CD4-positive, alpha-beta T cell (primary cell): ENCODE data around the gene SLC2A1. TPM values are rescaled to one million over a fixed set of nuclear protein-coding genes. Genes with fewer than 3 reads are reported as not detected.

Source experiments
- ATAC-seq: fragments of 200-7000 bp; cut with Tn5 transposase; one replicate; pipeline ENCODE4 v1.10.0; 2022; ENCODE audit warnings: mild to moderate bottlenecking; ENCODE audit not compliant: poor library complexity
- CTCF ChIA-PET: fragments of 350-600 bp; sonication (Branson Sonifier 250); formaldehyde crosslinking; loops from one replicate; lab custom pipeline; 2021; ENCODE audit warnings: antibody characterized with exemption, inconsistent platforms; lab: Charles Lee
- POLR2A ChIA-PET: fragments of 350-600 bp; sonication (Branson Sonifier 250); formaldehyde crosslinking; loops from one replicate; lab custom pipeline; 2021; ENCODE audit warnings: antibody characterized with exemption, inconsistent platforms; lab: Charles Lee
- DNase-seq, 14 experiments: peaks; one replicate each; pipeline ENCODE4 v3.0.0-alpha.2; 2013 to 2020; ENCODE audit warnings: mixed read lengths in 2 of 14
- H3K27ac ChIP-seq, 2 donors: one replicate each; pipeline versions ENCODE4 v1.5.1 to v1.7.0; 2013; ENCODE audit warnings: low read length in 2 of 2, low read depth in 1 of 2, mild to moderate bottlenecking in 1 of 2
- H3K27me3 ChIP-seq, 2 experiments: 1 replicate in 1 of 2; 2 replicates in 1 of 2; pipeline versions ENCODE4 v1.6.1 to v1.7.0; 2013; ENCODE audit warnings: low read length in 2 of 2, control low read depth in 1 of 2, mild to moderate bottlenecking in 1 of 2, moderate library complexity in 1 of 2; ENCODE audit not compliant: insufficient read depth in 2 of 2, control insufficient read depth in 1 of 2
- H3K36me3 ChIP-seq: one replicate; pipeline ENCODE4 v1.6.1; 2013; ENCODE audit warnings: low read length, control low read depth; ENCODE audit not compliant: insufficient read depth
- H3K4me1 ChIP-seq: one replicate; pipeline ENCODE4 v1.6.1; 2013; ENCODE audit warnings: low read length, control low read depth; ENCODE audit not compliant: insufficient read depth
- H3K4me3 ChIP-seq: one replicate; pipeline ENCODE4 v1.5.1; 2013; ENCODE audit warnings: mild to moderate bottlenecking, low read length, moderate library complexity
- H3K9me3 ChIP-seq, 2 experiments: 1 replicate in 1 of 2; 2 replicates in 1 of 2; pipeline versions ENCODE4 v1.6.1 to v1.7.0; 2013; ENCODE audit warnings: low read length in 2 of 2, mild to moderate bottlenecking in 2 of 2, control low read depth in 1 of 2, moderate library complexity in 1 of 2; ENCODE audit not compliant: control insufficient read depth in 1 of 2, insufficient read depth in 1 of 2
- H3K27ac Mint-ChIP-seq: one replicate; pipeline ENCODE4 v1.8.0; 2020; ENCODE audit warnings: mixed read lengths
- H3K27me3 Mint-ChIP-seq: one replicate; pipeline ENCODE4 v1.8.0; 2021; ENCODE audit warnings: mixed read lengths
- H3K36me3 Mint-ChIP-seq: one replicate; pipeline ENCODE4 v1.8.0; 2021; ENCODE audit warnings: low read depth, mixed read lengths
- H3K4me1 Mint-ChIP-seq: one replicate; pipeline ENCODE4 v1.8.0; 2021; ENCODE audit warnings: low read depth, mixed read lengths
- H3K4me3 Mint-ChIP-seq: one replicate; pipeline ENCODE4 v1.8.0; 2020; ENCODE audit warnings: mild to moderate bottlenecking, mixed read lengths
- H3K9me3 Mint-ChIP-seq: one replicate; pipeline ENCODE4 v1.8.0; 2020; ENCODE audit warnings: mixed read lengths
- CTCF ChIP-seq: fragments of 200-600 bp; IDR thresholded peaks from one replicate; pipeline ENCODE4 v1.8.0; 2022; ENCODE audit warnings: antibody characterized with exemption, mild to moderate bottlenecking
- intact Hi-C, 2 experiments: fragments of 100-400 bp; cut with DNase I in 1 of 2; cut with micrococcal nuclease in 1 of 2; formaldehyde crosslinking; loops; one replicate each; pipeline versions ENCODE4 v1.15.1 to v1.9.0; 2023 to 2025; cut with DNase I, micrococcal nuclease
- total RNA-seq, 174 experiments: library from RNA in 2 of 174; stranded (reverse) in 2 of 174; gene quantifications; one replicate each; pipeline ENCODE4 v1.2.3 and lab custom pipeline; 2021 to 2026

The SLC2A1 gene
- total RNA-seq, 2 experiments from 2014 or later = 78.6 to 80.9 TPM

DNA sequence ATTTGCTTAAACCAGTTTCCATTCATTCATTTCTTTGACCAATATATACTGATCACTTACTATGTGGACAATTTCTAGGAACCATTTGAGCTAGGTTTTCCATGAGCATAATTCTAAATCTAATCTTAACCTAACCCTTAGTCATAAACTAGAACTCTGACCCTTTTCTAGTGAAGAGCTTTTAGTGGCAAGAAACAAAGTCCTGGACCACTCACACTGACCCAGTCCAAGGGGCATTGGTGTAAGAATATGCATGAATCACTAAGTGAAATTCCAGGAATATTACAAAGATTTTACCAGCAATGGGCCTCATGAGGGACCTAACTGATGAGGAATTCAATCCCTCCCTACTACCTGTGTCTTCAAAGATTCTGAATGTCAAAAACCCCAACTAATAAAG is 40.6 kb upstream of the SLC2A1 start:
- intact Hi-C loops = no loop called here
- Mint-ChIP-seq H3K27ac (no peak overlapping the region), H3K27me3 (no peaks in the 10 kb centered on the region), H3K9me3 (no peaks in the 10 kb centered on the region), H3K36me3 (no peaks in the 10 kb centered on the region), H3K4me3 (no peak overlapping the region), H3K4me1 (no peaks in the 10 kb centered on the region)
- no peaks in the 10 kb centered on the region for H3K9me3 ChIP-seq
- POLR2A ChIA-PET = no interaction called here
- DNase-seq (no peak), ATAC-seq (no peak)
- H3K4me3 ChIP-seq = no peak overlapping the region
- no peaks in the 10 kb centered on the region for H3K27me3 ChIP-seq
- CTCF ChIA-PET = no interaction called here
- H3K27ac ChIP-seq = no peak overlapping the region
- no peaks in the 10 kb centered on the region for H3K4me1 ChIP-seq
- H3K36me3 ChIP-seq = no peaks in the 10 kb centered on the region
- no peak for TF ChIP-seq CTCF

DNA sequence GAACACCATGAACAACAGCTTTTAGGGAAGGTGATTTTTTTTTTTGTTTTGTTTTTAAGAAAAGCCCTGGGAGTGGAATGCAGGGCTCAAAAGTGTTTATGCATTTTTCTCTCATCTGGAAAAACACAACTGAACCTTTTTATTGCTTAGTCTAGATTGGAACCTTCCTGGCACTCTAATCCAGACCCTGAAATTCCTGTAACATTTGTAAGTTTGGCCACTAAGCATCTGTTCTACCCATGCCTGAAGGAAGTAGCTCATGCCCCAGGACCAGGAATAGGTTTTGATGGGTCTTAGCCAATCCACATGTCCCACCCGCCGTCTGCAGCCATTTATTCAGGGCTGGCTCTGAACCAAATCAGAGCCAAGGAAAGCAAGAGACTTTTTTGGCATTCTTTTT is 39.7 kb upstream of the SLC2A1 start:
- H3K4me3 Mint-ChIP-seq = no peak overlapping the region
- Histone ChIP-seq H3K36me3 (no peaks in the 10 kb centered on the region), H3K27ac (no peak overlapping the region), H3K9me3 (no peaks in the 10 kb centered on the region), H3K4me1 (no peaks in the 10 kb centered on the region), H3K27me3 (no peaks in the 10 kb centered on the region), H3K4me3 (no peak overlapping the region)
- no peak for ATAC-seq
- no peaks in the 10 kb centered on the region for H3K36me3 Mint-ChIP-seq
- TF ChIP-seq CTCF = no peak
- intact Hi-C loops = no loop called here
- DNase-seq = no peak
- ChIA-PET POLR2A (no interaction called here), CTCF (no interaction called here)
- no peaks in the 10 kb centered on the region for H3K27me3 Mint-ChIP-seq
- no peaks in the 10 kb centered on the region for H3K4me1 Mint-ChIP-seq
- H3K27ac Mint-ChIP-seq = no peak overlapping the region
- H3K9me3 Mint-ChIP-seq = no peaks in the 10 kb centered on the region

- no peak for TF ChIP-seq CTCF
- no peaks in the 10 kb centered on the region for H3K9me3 Mint-ChIP-seq
- no peaks in the 10 kb centered on the region for H3K4me1 Mint-ChIP-seq
- CTCF ChIA-PET = no interaction called here
- no peaks in the 10 kb centered on the region for H3K27me3 Mint-ChIP-seq
- no peaks in the 10 kb centered on the region for H3K36me3 ChIP-seq
- ATAC-seq (no peak), DNase-seq (no peak)
- H3K4me3 Mint-ChIP-seq = no peak overlapping the region
- H3K27ac Mint-ChIP-seq = no peak overlapping the region
- POLR2A ChIA-PET = no interaction called here
- intact Hi-C loops = no loop called here
- H3K9me3 ChIP-seq = no peaks in the 10 kb centered on the region
- H3K27ac ChIP-seq = no peak overlapping the region
- H3K36me3 Mint-ChIP-seq = no peaks in the 10 kb centered on the region
- H3K4me1 ChIP-seq = no peaks in the 10 kb centered on the region
- H3K4me3 ChIP-seq = no peak overlapping the region
- H3K27me3 ChIP-seq = no peaks in the 10 kb centered on the region
Measured at GRCh38 chr1:42996384-42996970, 37.8 kb upstream of the SLC2A1 start.
